ENCODE measurements around the gene RAD51B.

- TF ChIP-seq, protein P1, sequence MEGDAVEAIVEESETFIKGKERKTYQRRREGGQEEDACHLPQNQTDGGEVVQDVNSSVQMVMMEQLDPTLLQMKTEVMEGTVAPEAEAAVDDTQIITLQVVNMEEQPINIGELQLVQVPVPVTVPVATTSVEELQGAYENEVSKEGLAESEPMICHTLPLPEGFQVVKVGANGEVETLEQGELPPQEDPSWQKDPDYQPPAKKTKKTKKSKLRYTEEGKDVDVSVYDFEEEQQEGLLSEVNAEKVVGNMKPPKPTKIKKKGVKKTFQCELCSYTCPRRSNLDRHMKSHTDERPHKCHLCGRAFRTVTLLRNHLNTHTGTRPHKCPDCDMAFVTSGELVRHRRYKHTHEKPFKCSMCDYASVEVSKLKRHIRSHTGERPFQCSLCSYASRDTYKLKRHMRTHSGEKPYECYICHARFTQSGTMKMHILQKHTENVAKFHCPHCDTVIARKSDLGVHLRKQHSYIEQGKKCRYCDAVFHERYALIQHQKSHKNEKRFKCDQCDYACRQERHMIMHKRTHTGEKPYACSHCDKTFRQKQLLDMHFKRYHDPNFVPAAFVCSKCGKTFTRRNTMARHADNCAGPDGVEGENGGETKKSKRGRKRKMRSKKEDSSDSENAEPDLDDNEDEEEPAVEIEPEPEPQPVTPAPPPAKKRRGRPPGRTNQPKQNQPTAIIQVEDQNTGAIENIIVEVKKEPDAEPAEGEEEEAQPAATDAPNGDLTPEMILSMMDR (IDR thresholded peaks at IDR 0.05): no peak
- no peak for TF ChIP-seq EP300 (IDR thresholded peaks at IDR 0.05)
These were observed 850.8 kb downstream of the RAD51B start for GRCh38 chr14:68670359-68670715.

All from tibial nerve (tissue), 4 donors.